ENCODE results near the gene FLNC.
A peak's percentile ranks its signal among the peaks of the same experiment; 100 is the strongest.

Gene FLNC

DNA sequence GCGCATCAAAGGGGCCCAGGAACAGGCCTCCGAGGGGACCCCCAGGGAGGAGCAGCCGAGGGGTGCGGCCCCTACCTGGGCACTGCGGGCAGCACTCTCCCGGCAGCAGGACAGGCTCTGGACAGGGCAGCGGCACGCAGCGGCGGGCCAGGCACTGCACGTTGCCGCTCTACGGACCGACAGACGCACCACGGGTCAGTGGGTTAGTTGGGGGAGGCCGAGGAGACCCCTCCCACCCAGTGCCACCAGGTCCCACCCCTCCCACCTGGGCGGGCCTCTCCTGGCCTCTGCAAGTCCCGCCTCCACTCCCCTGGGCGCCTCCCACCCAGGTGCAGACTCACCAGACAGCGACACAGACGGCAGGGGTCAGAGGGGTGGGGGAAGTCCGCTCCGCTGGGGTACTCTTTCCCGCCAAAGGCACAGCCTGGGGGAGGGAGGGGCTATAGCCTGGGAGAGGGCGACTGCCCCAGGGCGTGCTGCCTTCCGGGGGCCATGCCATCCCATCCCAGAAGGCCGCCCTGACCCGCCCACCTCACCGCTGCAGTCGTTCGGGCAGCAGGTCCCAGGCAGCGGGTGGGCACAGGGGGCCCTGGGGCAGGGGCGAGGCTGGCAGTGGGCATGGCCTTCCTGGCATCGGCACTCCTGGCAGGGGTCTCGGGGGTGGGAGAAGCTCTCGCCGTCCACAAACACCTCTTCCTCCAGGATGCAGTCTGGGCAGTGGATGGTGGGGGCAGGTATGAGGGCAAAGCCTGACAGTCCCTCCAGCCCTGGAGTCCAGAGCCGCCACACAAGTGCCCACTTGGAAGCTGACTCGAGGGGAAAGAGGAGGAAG, 61.1 kb downstream of the FLNC start:
- no peak for DNase-seq (ENCODE audit: low spot score)

DNA sequence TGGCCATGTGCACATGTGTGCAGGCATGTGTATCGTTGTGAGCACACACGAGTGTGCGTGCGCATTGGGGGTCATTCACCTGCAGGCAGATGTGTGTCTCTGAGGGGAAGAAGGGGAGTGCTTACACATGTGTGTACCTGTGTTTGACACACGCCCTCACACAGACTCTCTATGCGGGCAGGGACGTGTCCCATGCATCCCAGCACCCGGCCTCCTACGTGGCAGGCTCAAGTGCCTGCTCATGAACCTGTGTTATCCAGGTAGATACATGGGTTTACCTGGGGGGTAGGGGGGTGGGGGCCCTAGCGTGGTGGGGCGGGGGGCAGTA, 61.7 kb downstream of the FLNC start:
- no peak for DNase-seq (ENCODE audit: low spot score)

DNA sequence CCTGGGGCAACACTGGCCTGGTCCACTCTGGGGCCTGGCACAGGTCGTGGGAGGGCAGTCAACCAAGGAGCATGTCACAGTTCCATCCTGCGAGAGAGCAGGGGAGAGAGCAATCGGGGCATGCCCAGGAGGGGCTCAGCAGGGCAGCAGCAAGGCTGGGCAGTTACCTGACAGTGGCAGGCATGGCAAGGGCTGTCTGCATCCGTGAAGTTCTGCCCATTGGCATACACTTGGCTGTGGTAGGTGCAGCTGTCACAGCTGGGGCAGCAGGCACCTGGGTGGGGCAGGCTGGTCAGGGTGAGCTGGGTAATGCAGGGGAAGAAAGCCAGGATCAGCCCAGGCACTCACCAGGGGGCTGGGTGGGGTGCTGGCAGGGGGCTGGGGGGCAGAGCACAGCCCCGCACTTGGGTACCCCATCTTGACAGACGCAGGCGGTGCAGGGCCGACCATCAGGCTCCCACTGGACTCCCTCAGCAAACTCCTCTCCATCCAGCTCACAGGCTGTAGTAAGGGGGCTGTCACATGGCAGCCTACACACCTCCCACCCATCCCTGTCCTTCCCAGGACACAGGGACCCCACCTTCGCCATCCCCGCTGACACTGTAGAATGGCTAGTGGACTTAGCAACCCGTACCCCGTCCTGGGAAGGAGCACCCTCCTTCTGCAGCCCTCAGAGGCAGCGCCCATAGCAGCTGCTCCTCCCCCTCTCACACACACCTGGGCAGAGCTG, 62.5 kb downstream of the FLNC start:
- no peak for DNase-seq (ENCODE audit: low spot score)

DNA sequence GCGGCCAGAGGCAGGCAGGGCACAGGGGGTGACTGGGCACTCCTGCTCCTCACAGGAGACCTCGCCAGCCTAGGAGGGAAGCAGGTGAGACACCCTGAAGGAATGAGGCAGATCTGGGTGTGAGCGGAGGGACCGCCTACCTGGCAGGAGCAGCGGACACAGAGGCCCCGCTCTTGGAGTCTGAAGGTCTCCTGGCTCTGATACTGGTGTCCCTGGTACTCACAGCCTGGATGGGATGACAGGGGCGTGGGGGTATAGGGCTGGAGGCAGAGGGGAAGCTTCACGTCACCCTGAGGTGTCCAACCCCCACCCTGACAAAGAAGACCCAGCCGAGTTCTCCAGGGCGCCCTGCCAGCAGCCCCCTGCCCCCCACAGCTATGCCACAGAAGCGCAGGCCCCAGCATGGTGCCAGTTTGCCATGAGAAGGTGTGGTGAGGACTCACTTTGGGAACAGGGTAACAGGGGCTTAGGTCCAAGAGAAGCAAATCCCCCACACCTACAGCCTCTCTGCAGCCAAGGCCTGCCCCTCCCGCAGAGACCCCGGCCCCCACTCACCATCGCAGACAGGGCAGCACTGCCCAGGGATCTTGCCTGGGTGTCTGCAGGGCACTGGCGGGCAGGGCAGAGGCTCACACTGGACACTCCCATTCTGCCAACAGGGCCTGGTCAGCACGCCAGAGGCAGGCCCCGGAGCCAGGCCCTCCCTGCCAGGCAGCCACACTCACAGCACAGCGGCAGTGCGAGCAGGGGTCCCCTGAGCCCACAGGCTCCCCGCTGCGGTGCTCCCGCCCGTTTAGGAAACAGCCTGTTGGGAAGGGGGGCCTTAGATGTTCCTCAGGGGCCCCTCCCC, 63.3 kb downstream of the FLNC start:
- no peak for DNase-seq (ENCODE audit: low spot score)

- DNase-seq (ENCODE audit: low spot score), result no peak
These were observed 63.9 kb downstream of the FLNC start for GRCh38 chr7:128894101-128894440.

- DNase-seq (ENCODE audit: low spot score), result no peak
These were observed 65.1 kb downstream of the FLNC start for GRCh38 chr7:128895320-128895719.

GRCh38 chr7:128899392-128899791, 69.2 kb downstream of the FLNC start:
- DNase-seq (ENCODE audit: low spot score), result no peak

DNA sequence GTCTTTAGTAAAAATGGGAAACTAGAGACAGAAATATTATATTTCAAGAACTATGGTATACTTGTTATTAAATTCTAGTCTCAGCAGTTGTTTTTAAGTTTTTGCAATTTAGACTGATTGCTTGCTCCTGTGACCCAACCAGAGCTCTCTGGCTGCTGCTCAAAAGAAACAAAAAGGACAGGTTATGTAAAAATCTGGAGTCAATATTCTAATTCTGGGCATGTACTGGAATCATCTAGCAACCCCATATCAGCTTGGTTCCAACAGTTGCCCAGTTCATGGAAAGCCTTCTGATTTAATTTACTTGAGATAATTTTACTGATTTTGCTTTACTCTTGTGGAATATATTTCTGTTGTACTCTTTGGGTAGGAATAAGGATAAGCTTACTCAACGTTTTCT, 70.0 kb downstream of the FLNC start:
- no peak for DNase-seq (ENCODE audit: low spot score)

GRCh38 chr7:128902761-128903585, 72.8 kb downstream of the FLNC start:
- DNase-seq (ENCODE audit: low spot score), result no peak

DNA sequence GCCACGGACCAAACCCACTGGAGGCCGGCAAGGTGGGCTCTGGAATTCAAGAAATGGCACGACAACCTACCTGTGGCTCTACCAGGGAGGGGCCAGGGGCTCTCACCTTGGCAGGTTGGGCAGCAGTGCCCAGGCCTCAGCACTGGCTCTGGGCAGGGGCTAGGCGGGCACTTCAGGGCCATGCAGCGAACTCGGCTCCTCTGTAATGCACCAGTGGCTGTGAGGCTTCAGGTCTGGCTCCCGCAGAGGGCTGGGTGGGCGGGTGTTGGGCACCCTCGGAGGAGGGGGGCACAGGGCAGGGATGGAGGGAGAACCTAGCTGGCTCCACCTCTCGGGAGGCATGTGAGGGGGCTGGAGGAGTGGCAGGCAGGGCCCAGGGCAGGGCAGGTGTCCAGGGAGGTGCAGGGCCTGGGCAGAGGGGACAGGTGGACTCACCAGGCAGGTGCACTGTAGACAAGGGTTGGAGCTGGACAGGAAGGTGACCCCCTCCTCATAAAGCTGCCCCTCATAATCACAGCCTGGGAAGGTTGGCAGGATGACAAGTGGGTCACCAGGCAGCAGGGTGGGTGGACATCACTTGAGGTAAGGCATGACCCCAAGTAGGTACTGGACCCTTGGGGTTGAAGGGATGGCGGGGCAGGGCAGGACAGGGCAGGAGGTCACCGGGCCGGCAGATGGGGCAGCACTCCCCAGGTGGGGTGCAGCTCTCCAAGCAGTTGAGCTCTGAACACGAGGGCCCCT, 73.6 kb downstream of the FLNC start:
- no peak for DNase-seq (ENCODE audit: low spot score)

DNA sequence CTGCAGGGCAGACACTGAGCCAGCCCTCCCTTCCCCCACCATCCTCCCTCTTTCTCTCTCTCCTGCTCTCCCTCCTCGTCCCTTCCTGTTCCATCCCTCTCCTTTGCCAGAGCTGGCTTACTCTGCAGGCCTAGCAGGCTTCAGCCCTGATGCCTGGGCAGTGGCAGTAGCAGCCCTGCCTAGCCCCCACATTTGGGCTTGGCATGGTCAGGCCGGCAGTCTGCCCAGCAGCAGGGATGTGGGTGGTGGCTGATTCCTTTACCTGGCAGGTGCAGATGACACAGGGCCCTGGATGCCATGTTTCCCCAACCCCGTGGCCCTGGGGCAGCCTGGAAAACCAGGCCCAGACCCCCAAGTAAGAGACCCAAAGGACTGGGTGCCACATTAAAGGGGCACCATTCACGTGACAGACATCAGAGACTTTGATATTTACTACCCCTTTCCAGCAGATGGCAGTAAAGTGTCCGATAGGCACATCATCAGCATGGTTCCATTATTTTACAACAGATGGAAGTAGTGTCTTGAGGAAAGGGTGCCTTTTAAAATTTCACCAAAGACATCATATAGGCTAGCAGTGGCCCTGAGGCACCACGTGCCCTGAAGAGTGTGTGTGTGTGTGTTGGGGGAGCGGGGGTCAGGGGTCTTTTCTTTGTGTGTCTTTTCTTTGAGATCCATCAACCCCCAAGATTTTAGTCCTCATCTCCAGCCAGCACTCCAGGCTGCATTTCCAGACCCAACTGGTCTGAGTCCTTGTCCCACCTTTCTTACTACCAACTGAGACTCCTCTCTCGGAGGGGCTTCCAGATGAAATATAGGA, 74.4 kb downstream of the FLNC start:
- DNase-seq (ENCODE audit: low spot score), result peak; percentile 78

- no peak for DNase-seq (ENCODE audit: low spot score)
These were observed 76.0 kb downstream of the FLNC start for GRCh38 chr7:128906001-128906765.

- no peak for DNase-seq (ENCODE audit: low spot score)
These were observed 76.8 kb downstream of the FLNC start for GRCh38 chr7:128906766-128907559.
